GM12891 (cell line): ENCODE data around the gene ASTN2.

ENCODE experiments used
- PAX5 ChIP-seq: IDR thresholded peaks from 2 replicates; pipeline ENCODE4 v1.6.1; 2011; ENCODE audit warnings: low read length, moderate library complexity, mild to moderate bottlenecking; ENCODE audit not compliant: insufficient read depth, severe bottlenecking
- POLR2A ChIP-seq: IDR thresholded peaks from 2 replicates; pipeline ENCODE4 v1.6.1; 2011; ENCODE audit warnings: low read depth, low read length, control low read depth
- POLR2AphosphoS5 ChIP-seq: IDR thresholded peaks from 2 replicates; pipeline ENCODE4 v1.6.1; 2011; ENCODE audit warnings: low read depth, low read length, control low read depth
- POU2F2 ChIP-seq: IDR thresholded peaks from 2 replicates; pipeline ENCODE4 v1.6.1; 2011; ENCODE audit warnings: low read depth, mild to moderate bottlenecking, control low read depth, low read length, moderate library complexity

- no peak for TF ChIP-seq POLR2AphosphoS5
- TF ChIP-seq POLR2A = no peak
- TF ChIP-seq PAX5 = no peak
- no peak for TF ChIP-seq POU2F2
Observed at GRCh38 chr9:117231012-117231411, 183.8 kb downstream of the ASTN2 start.
